ENCODE results near the gene TGM2. TPM values are rescaled to one million over a fixed set of nuclear protein-coding genes. Genes with fewer than 3 reads are reported as not detected.
A peak's percentile ranks its signal among the peaks of the same experiment; 100 is the strongest.

TGM2 gene
- total and polyA plus RNA-seq, 10 donors, result 9.3 to 167 (median 69.8) TPM

DNA sequence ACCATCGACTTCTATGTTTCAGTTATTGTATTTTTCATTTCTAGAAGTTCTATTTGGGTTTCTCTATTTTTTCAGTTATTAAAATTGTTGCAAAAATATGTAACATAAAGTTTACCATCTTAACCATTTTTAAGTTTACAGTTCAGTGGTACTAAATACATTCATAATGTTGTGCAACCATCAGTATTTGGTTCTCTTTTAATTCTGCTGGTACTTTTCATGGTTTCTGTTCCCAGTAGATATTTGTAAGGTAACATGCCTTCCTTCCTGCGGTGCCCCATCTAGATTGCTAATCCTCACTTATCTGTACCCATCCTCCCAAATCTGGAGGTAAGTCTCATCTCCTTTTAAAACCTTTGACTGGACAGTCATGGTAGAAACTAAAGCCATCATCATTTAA, 47.9 kb downstream of the TGM2 start:
- no peak for TF ChIP-seq POLR2A (IDR thresholded peaks at IDR 0.05)
- TF ChIP-seq POLR2AphosphoS5 (IDR thresholded peaks at IDR 0.05), result no peak
- TF ChIP-seq, protein P1, sequence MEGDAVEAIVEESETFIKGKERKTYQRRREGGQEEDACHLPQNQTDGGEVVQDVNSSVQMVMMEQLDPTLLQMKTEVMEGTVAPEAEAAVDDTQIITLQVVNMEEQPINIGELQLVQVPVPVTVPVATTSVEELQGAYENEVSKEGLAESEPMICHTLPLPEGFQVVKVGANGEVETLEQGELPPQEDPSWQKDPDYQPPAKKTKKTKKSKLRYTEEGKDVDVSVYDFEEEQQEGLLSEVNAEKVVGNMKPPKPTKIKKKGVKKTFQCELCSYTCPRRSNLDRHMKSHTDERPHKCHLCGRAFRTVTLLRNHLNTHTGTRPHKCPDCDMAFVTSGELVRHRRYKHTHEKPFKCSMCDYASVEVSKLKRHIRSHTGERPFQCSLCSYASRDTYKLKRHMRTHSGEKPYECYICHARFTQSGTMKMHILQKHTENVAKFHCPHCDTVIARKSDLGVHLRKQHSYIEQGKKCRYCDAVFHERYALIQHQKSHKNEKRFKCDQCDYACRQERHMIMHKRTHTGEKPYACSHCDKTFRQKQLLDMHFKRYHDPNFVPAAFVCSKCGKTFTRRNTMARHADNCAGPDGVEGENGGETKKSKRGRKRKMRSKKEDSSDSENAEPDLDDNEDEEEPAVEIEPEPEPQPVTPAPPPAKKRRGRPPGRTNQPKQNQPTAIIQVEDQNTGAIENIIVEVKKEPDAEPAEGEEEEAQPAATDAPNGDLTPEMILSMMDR (IDR thresholded peaks at IDR 0.05 in 8 of 11, conservative IDR thresholded peaks at IDR 0.05 in 3 of 11), result no peak
- Histone ChIP-seq H3K27me3 (replicated peaks in 1 of 7) (no peaks in the 10 kb centered on the region), H3K36me3 (no peaks in the 10 kb centered on the region), H3K9me3 (no peaks in the 10 kb centered on the region), H3K4me1 (peaks cover 0 to 13% (median 4%) of the 10 kb centered on the region in 6 donors), H3K27ac (no peak overlapping the region), H3K4me3 (no peak overlapping the region)
- WGBS, 5 donors, result 82 to 90% (median 85%) methylated on average over 2 of the region's 2 CpGs
- DNase-seq, result no peak
- intact Hi-C loops (cut with DNase I; ENCODE audit: low total_unique reads), result no loop called here

DNA sequence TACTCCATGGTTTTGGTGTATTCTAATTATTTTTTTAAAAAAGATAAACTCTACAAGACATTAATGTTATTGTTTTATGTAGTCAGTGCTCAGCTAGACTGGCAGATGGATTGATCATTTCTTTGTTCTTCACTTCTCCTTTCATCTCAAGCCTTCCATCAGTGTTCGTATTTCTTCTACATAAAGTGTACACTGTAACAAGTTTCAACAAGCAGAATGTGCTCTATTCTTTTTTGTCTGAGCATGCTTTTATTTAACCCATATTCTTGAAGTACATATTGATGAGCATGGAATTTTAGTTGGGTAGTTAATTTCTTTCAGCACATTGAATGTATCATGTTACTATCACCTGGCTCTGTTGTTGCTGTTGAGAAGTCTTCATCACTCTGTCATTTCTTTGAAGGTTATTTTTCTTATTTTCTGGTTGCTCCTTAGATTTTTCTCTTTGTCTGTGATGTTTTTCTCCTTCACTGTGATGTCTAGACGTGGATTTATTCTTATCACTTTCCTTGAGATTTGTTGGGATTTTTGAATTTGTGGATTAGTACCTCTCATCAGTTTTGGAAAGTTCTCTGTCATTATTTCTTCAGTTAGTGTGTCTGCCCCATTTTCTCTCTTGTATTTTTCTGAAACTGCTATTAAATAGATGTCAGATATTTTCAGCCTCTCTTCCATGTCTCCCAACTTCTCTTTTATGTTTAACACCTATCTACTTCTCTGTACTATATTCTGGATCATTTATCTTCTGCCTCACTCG, 48.5 kb downstream of the TGM2 start:
- TF ChIP-seq, protein P1 (IDR thresholded peaks at IDR 0.05 in 8 of 11, conservative IDR thresholded peaks at IDR 0.05 in 3 of 11), result no peak
- no peak for TF ChIP-seq POLR2A (IDR thresholded peaks at IDR 0.05)
- TF ChIP-seq POLR2AphosphoS5 (IDR thresholded peaks at IDR 0.05), result no peak
- 59 to 77% (median 62%) methylated on average over 3 of the region's 3 CpGs for WGBS, 5 donors
- H3K27me3 ChIP-seq (replicated peaks in 1 of 7), result no peaks in the 10 kb centered on the region
- intact Hi-C loops (cut with DNase I; ENCODE audit: low total_unique reads), result no loop called here
- peaks cover 0 to 15% (median 4%) of the 10 kb centered on the region in 6 donors for H3K4me1 ChIP-seq
- no peaks in the 10 kb centered on the region for H3K9me3 ChIP-seq
- H3K4me3 ChIP-seq, result no peak overlapping the region
- no peak overlapping the region for H3K27ac ChIP-seq
- DNase-seq, result no peak
- H3K36me3 ChIP-seq, result no peaks in the 10 kb centered on the region

- Histone ChIP-seq H3K27me3 (replicated peaks in 1 of 7) (no peaks in the 10 kb centered on the region), H3K4me1 (peaks cover 0 to 19% (median 4%) of the 10 kb centered on the region in 6 donors), H3K27ac (no peak overlapping the region), H3K36me3 (no peaks in the 10 kb centered on the region), H3K9me3 (no peaks in the 10 kb centered on the region), H3K4me3 (no peak overlapping the region)
- intact Hi-C loops (cut with DNase I; ENCODE audit: low total_unique reads), result no loop called here
- no peak for DNase-seq
- TF ChIP-seq, protein P1 (IDR thresholded peaks at IDR 0.05 in 8 of 11, conservative IDR thresholded peaks at IDR 0.05 in 3 of 11), result no peak
- no peak for TF ChIP-seq POLR2A (IDR thresholded peaks at IDR 0.05)
- WGBS, 5 donors, result 39 to 51% (median 41%) methylated on average over 2 of the region's 2 CpGs
These were observed 49.2 kb downstream of the TGM2 start for GRCh38 chr20:38115896-38116295.

DNA sequence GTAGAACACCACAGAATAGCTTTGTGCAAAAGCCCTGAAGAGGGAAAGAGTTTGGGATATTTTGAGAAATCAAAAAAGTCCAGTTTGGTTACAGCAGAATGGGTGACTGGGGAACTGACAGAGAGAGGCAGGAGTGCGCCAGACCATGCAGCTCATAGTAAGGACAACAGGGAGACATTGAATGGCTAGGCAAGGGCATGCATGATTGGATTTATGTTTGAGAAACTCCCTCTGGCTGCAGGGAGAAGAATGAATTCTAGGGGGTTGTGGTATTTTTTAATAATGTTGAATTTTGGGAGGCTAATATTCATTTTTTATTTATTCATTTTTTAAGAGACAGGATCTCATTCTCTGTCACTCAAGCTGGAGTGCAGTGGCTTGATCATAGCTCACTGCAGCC, 49.9 kb downstream of the TGM2 start:
- Histone ChIP-seq H3K9me3 (no peaks in the 10 kb centered on the region), H3K4me3 (no peak overlapping the region), H3K27ac (no peak overlapping the region), H3K27me3 (replicated peaks in 1 of 7) (no peaks in the 10 kb centered on the region), H3K4me1 (peaks cover 0 to 25% (median 9%) of the 10 kb centered on the region in 6 donors), H3K36me3 (no peaks in the 10 kb centered on the region)
- intact Hi-C loops (cut with DNase I; ENCODE audit: low total_unique reads), result no loop called here
- WGBS, 5 donors, result 81 to 100% (median 93%) methylated on average over 1 of the region's 1 CpG
- no peak for DNase-seq
- TF ChIP-seq, protein P1 (IDR thresholded peaks at IDR 0.05 in 8 of 11, conservative IDR thresholded peaks at IDR 0.05 in 3 of 11), result peak in 2 of 11 experiments; percentile 6 to 30
- no peak for TF ChIP-seq POLR2AphosphoS5 (IDR thresholded peaks at IDR 0.05)

Measured in spleen (tissue), 11 donors.